Ramos (cell line): ENCODE data around the gene TAAR5.
"Not testable (repeated sequence)": the region's sequence is repeated elsewhere in the genome, so short reads cannot be mapped to it uniquely, and the experiment has no call there.

Source experiments
- in situ Hi-C: fragments of 300-500 bp; cut with MboI; formaldehyde crosslinking; loops from one replicate; pipeline ENCODE4 v1.14.3; 2022; ENCODE audit warnings: low sequenced_read_pairs; ENCODE audit not compliant: unreplicated experiment

Gene TAAR5, protein sequence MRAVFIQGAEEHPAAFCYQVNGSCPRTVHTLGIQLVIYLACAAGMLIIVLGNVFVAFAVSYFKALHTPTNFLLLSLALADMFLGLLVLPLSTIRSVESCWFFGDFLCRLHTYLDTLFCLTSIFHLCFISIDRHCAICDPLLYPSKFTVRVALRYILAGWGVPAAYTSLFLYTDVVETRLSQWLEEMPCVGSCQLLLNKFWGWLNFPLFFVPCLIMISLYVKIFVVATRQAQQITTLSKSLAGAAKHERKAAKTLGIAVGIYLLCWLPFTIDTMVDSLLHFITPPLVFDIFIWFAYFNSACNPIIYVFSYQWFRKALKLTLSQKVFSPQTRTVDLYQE

DNA sequence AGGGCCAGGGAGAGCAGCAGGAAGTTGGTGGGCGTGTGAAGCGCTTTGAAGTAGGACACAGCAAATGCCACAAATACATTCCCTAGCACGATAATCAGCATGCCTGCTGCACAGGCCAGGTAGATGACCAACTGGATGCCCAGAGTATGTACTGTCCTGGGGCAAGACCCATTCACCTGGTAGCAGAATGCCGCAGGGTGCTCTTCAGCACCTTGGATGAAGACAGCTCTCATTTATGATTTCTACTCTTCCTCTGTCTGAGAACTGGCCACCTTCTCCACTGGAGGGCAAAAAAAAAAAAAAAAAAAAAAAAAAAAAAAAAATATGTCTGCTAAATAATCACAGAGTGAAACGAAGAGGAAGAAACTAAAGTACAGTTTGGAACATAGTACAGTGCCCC, at the start of gene TAAR5:
TSS of gene TAAR5 (minus strand) at position 288 of the 400 bp plus-strand sequence. CDS start at position 233, 55 bp downstream.
- in situ Hi-C loops, result no loop called here

DNA sequence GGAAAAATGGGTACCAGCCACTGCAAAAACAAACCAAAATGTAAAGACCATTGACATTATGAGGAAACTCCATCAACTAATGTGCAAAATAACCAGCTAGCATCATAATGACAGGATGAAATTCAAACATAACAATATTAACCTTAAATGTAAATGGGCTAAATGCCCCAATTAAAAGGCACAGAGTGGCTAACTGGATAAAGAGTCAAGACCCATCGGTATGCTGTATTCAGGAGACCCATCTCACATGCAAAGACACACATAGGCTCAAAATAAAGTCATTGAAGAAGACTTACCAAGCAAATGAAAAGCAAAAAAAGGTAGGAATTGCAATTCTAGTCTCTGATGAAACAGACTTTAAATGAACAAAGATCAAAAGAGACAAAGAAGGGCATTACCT, 47.6 kb upstream of the TAAR5 start:
- in situ Hi-C loops, result not testable (repeated sequence)

DNA sequence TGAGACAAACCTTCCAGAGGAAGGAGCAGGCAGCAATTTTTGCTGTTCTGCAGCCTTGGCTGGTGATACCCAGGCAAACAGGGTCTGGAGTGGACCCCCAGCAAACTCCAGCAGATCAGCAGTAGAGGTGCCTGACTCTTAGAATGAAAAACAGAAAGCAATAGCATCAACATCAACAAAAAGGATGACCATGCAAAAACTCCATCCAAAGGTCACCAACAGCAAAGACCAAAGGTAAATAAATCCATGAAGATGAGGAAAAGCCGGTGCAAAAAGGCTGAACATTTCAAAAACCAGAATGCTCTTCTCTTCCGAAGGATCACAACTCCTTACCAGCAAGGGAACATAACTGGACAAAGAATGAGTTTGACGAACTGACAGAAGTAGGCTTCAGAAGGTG, 46.4 kb upstream of the TAAR5 start:
- in situ Hi-C loops, result not testable (repeated sequence)

DNA sequence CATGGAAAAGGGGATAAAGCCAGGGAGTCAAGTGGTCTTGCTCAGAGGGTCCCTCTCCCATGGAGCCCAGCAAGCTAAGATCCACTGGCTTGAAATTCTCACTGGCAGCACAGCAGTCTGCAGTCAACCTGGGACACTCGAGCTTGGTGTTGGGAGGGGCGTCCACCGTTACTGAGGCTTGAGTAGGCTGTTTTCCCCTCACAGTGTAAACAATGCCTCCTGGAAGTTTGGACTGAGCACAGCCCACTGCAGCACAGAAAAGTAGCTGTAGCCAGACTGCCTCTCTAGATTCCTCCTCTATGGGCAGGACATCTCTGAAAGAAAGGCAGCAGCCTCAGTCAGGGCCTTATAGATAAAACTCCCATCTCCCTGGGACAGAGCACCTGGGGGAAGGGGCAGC, 45.7 kb upstream of the TAAR5 start:
- in situ Hi-C loops, result not testable (repeated sequence)

DNA sequence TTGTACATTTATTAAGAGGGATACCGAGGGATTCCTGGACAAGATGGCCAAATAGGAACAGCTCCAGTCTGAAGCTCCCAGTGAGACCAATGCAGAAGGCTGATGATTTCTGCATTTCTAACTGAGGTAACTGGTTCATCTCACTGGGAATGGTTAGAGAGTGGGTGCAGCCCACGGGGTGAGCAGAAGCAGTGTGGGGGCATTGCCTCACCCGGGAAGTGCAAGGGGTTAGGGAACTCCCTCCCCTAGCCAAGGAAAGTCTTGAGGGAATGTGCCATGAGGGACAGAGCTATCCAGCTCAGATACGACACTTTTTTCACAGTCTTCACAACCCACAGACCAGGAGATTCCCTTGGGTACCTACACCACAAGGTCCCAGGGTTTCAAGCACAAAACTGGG, 45.3 kb upstream of the TAAR5 start:
- in situ Hi-C loops, result no loop called here

DNA sequence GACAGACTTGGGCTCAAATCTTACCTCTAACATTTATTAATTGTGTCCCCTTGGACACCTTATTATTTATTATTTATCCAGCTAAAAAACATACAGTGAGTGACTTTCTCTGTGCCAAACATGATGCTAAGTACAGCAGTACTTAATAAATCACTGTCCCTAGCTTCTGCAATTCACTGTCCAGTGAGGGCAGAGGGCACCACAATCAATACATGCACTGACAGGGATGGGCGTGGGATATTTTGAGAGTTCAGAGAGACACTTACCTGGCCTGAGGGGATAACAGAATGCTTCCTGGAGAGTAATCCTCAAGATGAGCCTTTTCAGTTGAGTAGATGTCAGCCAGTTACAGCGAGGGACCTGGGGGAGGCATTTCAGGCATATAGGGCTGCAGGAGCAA, 43.8 kb upstream of the TAAR5 start:
- in situ Hi-C loops, result no loop called here

DNA sequence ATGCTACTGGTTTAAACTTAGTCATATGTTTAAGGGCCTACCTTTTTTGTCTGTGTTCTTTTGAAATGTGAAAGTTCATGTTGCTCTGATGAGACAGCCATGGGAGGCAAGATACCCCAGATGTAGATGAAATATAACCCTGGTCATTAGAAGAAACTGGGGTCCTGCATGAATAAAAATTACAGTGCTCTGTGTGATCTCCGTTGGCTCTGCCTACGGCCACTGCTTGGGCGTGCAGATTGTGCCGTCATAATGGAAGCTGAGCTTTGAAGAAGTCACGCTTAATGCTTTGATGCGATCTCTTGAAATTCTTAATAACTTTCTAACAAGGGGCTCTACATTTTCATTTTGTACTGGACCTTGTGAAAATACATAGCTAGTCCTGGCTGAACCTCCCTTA, 34.6 kb upstream of the TAAR5 start, which contains the start of gene TAAR2:
TSS of gene TAAR2 (minus strand) at position 101 of the 400 bp plus-strand sequence. CDS start at position 101, 0 bp downstream.
- in situ Hi-C loops, result no loop called here

DNA sequence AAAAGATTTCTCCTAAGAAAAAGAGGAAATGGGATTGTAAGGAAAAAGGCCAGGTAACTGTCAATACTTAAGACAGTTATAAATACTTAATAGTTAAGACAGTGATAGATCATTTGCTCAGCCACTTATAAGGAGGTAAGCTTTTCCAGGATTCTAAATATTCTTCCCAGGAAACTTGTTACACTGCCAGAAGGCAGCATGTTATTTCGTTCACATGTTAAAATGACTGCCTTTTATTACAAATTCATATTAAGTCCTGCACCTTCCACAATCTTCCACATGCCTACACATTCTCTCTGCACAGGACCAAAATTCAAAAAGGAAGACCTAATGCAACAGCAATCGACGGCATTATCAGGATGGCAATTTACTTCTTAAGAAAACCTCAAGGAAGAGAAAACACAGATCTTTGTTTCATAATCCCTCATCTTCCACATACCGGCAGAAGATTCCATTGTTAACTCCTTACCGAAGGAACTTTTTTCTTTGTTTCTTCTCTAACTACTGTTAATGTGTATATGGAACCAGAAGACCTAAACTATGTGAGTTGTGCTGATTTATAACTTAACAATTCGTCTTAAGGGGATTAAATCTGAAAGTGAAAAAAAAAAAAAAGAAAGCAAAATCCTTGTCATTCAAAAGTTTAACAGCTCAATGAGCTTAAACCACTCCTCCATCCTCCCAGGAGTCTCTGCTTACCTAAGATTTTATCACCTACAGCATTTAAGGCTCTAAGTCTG, 33.7 kb upstream of the TAAR5 start:
- in situ Hi-C loops, result no loop called here

DNA sequence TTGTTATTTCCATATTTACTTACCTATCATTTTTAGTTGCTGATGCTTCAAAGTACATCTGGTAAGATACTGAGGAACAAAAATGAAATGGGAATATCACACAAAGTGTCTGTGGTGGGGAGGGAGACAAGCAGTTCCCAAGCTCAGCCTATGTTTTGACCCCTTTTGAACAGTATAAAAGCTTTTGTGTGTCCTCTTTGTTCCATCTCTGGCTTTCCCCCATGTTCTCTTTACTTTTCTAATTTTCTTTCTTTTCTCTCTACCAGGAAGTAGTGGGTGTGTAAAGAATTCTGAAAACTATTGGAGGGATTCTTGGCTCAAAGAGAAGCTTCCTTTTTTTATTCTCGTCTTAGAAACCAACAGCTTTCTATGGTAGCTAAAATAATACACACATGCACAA, 27.1 kb upstream of the TAAR5 start:
- in situ Hi-C loops, result no loop called here

DNA sequence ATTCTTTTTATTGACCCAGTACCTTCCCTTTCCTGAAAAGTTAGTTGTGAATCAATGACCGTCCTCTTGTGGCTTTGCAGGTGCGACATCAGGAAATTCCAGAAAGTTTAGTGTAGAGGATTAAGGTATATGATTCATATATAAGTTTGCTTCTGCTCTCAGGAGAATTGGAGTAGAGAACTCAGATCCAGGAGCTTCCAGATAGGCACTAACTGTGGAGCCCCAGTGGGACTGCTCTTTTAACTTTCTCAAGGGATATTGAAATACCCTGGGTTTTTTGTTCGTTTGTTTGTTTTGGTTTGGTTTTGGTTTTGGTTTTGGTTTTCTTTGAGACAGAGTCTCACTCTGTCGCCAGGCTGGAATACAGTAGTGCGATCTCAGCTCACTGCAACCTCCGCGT, 25.0 kb upstream of the TAAR5 start:
- in situ Hi-C loops, result no loop called here

DNA sequence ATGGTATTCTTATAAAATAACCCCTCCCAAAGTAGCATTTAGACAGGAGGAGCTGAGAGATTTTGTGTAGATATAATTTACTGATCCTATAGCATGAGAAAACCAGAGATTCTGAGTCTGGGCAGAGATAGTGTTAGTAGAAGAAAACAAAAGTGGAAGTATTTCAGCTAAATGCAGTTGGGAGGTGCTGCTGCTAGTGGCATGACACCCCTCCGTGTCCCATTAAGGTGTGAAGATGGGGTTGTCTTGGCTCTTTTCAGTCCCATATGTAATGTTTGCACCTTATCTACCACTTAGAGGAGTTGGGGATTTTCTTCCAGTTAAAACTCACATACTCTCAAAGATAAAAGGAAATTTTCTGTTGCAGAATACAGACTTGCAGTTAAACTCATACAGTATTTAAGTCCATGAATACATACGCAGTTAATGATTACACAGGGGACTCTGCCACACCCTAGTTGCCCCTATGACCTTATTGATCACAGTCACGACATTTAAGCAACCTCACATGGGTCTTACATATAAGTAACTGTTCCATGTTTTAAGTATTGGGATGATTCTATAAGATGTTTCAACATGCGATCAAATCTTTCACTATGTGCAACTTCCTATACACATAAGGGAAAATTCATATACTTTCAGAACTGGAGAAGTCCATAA, 23.0 kb upstream of the TAAR5 start:
- in situ Hi-C loops, result no loop called here

DNA sequence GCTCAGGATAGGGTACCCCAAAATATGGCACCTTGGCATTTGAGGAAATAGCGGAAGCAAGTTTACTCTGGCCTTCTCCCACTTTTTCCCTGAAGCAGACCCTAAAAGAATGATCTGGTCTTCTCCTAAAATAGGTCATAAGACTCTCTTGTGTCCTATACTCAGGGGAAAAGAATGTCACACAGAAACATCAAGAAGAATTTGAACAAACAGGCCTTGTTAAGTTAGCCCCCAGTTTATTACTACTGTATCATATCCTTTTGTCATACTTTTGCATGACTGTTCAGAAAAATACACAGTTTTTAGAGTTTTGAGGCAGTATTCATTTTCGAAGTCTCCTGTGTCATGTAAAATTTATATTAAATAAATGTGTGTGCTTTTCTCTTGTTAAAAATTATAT, 22.1 kb upstream of the TAAR5 start:
- in situ Hi-C loops, result no loop called here

DNA sequence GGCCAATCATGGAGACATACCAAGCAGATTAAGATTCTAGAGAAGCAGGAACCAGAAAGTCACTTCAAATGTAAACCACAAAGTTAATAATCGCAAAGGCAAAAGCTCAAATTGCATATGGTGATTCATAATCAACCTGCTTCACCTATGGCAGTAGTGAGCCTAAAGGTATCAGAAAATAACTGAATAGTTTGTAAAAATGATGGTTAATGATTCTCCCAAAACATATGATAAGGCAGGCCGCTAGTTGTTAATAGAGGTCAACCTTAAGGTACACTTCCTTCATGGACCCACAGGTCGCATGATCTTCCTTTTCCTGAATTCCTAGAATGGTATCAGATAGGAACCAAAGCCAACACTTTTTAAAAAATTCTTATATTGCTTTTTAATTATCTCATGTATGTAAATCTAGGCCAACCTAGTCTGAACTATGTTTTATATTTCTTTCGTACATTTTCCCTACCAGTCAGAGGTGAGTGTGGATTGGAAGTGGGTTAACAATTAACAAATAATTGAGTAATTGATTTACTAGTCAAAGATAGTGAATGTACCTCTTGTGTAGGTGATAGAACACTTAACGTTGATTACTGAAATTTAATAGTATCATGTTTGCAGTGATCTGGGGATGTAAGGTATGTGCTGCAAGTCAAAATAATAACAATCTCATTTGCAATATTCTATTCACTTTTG, 18.1 kb upstream of the TAAR5 start:
- in situ Hi-C loops, result no loop called here

DNA sequence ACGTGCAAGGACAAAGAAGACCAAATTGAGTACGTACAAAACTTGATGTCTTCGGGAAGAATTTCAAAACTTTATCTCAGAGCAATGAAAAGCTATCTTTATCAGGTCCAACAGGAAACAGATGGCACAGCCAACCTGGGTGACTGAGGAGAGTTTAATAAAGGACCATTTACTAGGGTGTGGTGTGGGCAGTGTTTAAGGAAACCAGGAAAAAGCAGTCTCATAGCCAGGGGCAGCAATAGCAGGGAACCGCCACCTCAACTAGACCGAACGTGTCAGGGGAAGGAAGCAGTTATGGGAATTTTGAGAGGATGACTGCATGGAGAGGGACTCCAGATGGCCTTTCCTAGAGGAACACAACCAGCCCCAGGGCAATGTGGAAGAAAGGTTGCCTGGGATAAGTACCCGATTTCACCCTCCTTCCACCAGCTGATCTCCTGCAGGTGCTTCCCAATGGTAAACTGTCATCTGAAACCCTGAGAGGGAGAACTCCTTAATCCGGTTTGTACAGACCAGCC, 15.2 kb upstream of the TAAR5 start:
- in situ Hi-C loops, result no loop called here

DNA sequence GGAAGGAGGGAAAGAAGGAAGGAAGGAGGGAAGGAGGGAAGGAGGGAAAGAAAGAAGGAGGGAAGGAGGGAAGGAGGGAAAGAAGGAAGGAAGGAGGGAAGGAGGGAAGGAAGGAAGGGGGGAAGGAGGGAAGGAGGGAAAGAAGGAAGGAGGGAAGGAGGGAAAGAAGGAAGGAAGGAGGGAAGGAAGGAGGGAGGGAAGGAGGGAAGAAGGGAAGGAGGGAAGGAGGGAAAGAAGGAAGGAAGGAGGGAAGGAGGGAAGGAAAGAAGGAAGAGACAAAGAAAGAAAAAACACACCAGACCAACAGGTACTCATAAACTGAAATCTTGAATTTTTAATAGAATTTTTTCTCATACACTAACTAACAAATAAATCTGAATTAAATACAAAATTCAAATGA, 11.4 kb upstream of the TAAR5 start:
- in situ Hi-C loops, result not testable (repeated sequence)

DNA sequence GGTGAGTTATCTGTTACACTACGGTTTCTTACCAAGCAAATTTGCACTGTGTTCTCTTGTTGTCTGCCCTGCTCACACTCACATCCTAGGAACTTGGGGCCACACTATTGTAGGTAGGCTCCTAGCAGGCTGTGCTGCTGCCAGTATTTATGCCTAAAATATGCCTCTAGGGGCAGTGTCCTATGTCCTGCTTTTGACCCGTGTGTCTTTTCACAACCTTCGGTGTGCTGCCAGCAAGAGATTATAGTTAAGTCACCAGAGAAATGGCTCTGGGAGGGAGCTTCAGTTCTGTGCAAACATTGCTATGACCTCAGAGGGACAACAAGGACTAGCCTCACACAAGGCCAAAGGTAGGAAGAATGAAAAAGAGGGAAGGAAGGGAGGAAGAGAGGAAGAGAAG, 8.9 kb upstream of the TAAR5 start:
- in situ Hi-C loops, result no loop called here

DNA sequence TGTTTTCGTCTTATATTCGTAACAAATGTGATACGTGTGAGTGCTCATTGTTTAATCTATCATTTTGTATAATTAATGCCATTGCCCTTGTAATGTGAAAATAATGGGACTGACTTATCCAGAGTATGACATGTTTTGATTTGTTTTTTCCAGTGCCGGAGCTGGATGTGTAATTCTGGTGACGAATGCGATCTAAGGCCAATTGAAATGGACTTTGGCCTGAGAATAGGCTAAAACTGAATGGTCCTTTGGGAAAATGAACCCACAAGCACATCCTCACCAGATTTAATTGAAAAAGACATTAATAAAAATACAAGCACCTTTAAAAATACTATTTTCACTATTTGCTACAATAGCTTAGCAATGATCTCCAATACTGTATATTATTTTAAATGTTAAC, 6.7 kb upstream of the TAAR5 start:
- in situ Hi-C loops, result no loop called here

DNA sequence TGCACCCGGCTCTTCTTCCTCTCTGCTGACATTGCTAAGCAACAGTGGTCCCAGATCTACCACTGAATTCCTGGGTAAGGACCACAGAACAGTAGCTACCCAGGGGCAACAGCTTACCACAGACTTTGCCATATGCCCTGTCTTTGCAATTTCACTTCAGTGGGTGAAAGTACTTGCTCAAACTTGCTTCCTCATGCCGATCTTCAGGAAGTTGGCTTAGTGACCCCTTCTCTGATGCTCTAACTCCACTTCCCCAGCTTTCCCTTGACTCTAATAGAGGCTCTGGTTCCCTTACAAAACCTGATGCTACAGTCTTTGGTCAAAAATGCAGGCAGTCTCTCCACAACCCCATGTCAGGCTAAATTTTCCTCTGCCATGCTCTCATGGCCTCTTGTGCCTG, 3.3 kb upstream of the TAAR5 start:
- in situ Hi-C loops, result no loop called here

DNA sequence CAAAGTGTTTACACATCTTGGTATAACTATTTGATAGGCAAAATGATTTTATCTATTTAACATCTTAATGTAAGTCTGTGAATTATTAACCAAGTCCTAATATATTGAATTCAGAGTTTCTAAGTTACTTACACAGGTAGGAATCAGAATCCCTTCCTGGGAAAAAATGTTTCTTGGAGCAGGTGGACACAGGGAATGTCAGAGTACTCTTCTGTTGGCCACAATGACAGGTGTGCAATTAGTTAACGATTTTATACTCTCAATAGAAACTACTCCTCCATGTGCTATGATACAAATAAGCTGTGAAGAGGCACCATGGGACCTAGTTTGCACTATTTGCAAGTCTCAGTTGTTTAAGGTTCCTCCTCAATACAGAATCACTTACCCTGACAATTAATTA, 821 bp upstream of the TAAR5 start:
- in situ Hi-C loops, result no loop called here

DNA sequence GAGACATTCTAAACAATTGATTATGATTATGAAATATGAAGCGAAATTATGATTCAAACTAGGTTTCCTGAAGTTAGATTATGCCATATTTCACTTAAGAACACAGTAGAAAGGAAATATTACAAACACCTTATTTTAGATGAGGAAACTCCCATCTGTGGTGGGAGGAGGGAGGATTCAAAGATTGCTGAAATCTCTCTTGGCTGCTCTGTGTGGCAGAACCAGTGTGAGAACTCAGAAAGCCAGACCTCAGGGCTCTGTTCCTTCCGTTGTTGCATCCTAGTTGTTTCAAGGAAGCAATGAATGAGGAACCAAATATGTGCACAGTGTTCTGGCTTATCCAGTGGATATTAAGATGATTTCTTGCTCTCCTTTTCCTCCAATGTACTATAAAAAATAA, 2.1 kb downstream of the TAAR5 start:
- in situ Hi-C loops, result no loop called here
